ENCODE data around the gene SAYSD1.

SAYSD1 gene, protein sequence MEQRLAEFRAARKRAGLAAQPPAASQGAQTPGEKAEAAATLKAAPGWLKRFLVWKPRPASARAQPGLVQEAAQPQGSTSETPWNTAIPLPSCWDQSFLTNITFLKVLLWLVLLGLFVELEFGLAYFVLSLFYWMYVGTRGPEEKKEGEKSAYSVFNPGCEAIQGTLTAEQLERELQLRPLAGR

DNA sequence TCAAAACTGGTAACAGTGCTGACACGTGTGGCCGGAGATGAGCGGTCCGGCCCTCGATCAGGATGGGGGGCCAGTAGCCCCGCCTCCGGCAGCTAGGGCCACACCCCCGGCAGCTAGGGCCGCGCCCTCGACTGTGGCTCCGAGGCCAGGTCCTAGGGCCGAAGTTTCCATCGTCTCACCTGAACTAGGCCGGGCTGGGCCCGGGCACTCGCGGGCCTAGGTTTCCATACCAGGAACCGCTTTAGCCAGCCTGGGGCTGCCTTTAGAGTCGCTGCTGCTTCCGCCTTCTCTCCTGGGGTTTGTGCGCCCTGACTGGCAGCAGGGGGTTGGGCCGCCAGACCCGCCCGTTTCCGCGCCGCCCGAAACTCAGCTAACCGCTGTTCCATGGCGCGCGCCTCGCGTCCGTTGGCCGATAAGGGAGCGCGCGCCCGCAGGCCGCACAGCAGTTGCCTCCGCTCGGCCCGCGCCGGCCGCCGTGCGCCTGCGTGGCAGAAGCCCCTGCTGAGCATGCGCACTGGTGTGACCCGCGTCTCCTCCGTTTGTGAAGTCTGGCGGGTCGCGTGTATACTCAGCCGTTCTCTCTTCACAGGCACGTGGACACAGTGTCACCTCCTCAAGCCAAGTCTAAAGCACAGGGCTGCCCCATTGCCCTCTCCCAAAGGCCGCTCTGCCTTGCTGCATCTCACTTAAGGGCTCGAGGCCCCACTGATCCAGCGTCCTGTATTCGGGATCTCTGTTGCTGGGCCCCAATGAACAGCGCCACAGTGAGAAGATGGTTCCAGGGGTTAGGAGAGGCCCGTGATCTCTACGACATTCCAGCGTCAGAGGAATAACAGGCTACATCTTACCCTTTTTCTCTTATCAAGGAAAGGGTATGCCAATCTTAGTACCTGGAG is at the start of gene SAYSD1:
Gene SAYSD1, minus strand, starts transcription at position 483 of the 896 bp plus-strand sequence. Its CDS starts 97 bp downstream, at position 386.
- TF ChIP-seq, protein P1, sequence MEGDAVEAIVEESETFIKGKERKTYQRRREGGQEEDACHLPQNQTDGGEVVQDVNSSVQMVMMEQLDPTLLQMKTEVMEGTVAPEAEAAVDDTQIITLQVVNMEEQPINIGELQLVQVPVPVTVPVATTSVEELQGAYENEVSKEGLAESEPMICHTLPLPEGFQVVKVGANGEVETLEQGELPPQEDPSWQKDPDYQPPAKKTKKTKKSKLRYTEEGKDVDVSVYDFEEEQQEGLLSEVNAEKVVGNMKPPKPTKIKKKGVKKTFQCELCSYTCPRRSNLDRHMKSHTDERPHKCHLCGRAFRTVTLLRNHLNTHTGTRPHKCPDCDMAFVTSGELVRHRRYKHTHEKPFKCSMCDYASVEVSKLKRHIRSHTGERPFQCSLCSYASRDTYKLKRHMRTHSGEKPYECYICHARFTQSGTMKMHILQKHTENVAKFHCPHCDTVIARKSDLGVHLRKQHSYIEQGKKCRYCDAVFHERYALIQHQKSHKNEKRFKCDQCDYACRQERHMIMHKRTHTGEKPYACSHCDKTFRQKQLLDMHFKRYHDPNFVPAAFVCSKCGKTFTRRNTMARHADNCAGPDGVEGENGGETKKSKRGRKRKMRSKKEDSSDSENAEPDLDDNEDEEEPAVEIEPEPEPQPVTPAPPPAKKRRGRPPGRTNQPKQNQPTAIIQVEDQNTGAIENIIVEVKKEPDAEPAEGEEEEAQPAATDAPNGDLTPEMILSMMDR (IDR thresholded peaks at IDR 0.05; ENCODE audit: low read depth, low read length): no peak; the same call in 1 of the 2 replicates
- peak; percentile 78 for DNase-seq (ENCODE audit: extremely low read depth, low read depth)

DNA sequence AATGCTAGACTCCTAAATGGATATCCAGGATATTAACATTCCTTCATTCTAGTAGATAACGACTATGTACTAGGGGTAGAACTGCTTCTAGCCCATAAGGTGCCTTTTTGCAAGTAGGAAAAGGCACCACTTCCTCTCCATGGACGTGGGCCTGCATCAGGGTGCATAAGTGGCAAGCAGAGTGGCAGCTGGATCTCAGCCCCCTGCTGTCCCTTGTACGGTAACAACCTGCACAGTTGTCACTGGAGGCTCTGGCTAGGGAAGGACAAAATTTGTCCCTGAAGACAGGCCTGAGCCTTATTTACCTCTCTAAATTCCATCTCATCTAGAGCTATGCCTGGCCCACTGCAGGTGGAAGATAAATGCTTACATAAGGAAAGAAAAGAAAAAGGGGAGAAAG is 42.5 kb upstream of the SAYSD1 start:
- DNase-seq (ENCODE audit: extremely low read depth, low read depth): no peak
- TF ChIP-seq, protein P1 (IDR thresholded peaks at IDR 0.05; ENCODE audit: low read depth, low read length): no peak

DNA sequence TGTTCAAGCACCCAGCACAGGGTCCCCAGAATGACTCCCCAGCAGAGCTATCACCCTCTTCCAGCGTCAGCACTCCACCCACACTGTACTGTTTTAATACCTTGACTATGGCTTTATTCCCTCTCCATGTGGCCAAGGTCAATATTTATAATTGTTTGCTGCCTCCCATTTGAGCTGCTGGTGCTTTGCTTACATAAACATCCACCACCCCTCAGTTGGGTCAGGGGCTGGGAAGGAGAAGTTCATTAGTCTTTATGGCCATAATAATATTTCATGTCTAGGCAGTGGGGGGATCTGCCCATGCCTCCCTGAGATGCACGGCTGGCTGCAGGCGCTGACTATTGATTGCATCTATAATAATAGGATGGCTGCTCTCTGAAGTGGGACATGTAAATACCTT is 41.8 kb upstream of the SAYSD1 start:
- no peak for DNase-seq (ENCODE audit: extremely low read depth, low read depth)
- TF ChIP-seq, protein P1 (IDR thresholded peaks at IDR 0.05; ENCODE audit: low read depth, low read length): no peak

DNA sequence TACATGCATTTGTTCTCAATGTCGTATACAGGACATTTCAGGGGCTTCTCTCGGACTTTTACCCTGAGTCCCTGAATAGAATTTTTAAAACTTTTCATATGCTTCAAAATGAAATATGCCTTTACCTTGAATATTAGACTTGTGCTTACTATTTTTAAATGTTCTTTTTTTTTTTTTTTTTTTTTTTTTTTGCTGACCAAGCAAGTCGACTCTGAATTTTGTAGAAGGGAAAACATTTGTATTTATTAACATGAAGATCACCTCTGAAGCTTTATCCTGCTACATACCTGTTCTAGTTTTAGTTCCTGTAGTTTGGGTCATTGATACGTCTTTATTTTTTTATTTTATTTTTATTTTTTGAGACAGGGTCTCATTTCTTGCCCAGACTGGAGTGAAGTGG is 39.7 kb upstream of the SAYSD1 start:
- DNase-seq (ENCODE audit: extremely low read depth, low read depth): no peak
- TF ChIP-seq, protein P1 (IDR thresholded peaks at IDR 0.05; ENCODE audit: low read depth, low read length): no peak

DNA sequence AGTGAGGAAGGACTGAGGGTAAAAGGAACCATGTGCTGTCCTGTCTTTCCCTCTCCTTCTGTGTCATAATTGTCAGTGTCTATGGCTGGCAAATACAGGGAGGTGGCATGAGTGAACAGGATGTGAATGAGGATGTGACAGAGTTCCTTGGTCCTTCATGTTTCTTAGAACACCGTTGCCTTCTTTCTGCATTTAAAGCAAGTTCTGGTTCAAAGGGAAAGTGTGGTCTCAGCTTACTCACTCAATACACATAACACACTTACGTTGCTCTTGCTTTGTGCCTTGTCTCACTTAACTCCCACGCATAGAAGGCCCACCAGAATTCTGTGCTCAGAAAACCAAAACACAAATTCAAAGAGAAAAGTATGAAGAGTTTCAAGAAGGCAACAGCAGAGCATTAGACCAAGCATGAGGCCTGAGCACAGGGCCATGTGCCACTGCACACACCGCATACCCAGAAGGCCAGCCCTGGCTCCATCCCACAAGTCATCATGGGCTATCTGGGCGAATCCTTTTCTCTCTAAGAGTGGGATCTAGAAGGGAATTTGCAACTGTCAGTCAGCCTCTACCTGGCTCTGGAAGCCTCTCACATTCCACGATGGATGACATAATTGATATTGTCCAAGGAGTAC is 38.9 kb upstream of the SAYSD1 start:
- no peak for DNase-seq (ENCODE audit: extremely low read depth, low read depth)
- TF ChIP-seq, protein P1 (IDR thresholded peaks at IDR 0.05; ENCODE audit: low read depth, low read length): no peak

DNA sequence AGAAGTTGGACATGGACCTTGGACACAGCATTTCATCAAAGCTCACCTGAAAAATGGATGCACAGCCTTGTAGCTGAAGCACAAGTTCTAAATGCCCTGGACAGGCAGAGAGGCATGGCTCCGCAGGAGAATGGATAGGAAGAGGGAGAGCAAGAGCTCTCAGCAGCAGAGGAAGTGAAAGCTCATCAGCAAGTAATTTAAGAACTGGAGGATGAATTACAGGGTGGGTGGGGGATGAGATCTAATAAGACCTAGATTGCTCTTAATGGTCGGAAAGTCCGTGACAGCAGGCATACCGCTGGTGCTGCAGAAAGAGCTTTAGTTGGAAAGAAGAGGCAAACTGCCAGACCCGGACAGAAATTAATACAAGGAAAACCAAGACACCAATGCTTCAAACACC is 37.3 kb upstream of the SAYSD1 start:
- TF ChIP-seq, protein P1 (IDR thresholded peaks at IDR 0.05; ENCODE audit: low read depth, low read length): no peak
- no peak for DNase-seq (ENCODE audit: extremely low read depth, low read depth)

DNA sequence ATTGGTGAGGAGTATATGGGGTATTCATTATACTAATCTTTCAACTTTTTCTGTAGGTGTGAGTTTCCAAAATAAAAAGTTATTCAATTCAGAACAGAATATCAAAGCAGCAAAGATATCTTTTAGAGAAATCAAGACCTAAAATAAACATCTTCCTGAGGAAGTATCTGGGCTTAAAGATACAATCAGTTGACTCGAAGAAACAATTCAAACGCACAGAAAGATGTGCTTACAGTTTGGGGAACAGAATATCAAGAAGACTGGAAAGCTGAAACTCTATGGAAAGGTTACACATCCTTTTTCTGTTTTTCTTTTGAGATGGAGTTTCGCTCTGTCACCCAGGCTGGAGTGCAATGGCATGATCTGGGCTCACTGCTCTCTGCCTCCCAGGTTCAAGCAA is 36.2 kb upstream of the SAYSD1 start:
- TF ChIP-seq, protein P1 (IDR thresholded peaks at IDR 0.05; ENCODE audit: low read depth, low read length): no peak
- no peak for DNase-seq (ENCODE audit: extremely low read depth, low read depth)

All from AG09319 (cell line).